Stimulated activated CD4-positive, alpha-beta T cell treated with anti-CD3 and anti-CD28 coated beads, Interleukin-4, amount 100 ng/mL, for 4 hours (primary cell): ENCODE data around the gene AP3S2.
"Not testable (repeated sequence)": the region's sequence is repeated elsewhere in the genome, so short reads cannot be mapped to it uniquely, and the experiment has no call there.

Source experiments
- DNase-seq, 2 experiments: peaks; one replicate each; pipeline ENCODE4 v3.0.0-alpha.2; 2020

Gene AP3S2

DNA sequence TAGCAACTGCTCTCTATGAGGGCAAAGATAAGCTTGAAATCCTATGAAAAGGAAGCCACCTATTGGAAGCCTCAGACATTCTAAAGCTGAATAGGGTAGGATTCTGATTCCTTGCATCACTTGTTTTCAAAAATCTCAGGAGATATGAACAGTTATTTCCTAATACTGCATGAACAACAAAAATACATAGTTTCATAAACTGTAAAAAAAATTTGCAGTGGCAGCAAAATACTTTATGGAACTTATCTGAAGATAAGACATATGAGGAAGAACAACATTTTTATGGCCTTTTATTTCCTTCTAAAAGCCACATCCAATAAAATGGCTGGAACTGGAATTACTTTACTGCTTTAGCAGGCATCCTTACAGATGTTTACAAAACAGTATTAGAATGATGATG, 29.9 kb downstream of the AP3S2 start:
- no peak for DNase-seq

DNA sequence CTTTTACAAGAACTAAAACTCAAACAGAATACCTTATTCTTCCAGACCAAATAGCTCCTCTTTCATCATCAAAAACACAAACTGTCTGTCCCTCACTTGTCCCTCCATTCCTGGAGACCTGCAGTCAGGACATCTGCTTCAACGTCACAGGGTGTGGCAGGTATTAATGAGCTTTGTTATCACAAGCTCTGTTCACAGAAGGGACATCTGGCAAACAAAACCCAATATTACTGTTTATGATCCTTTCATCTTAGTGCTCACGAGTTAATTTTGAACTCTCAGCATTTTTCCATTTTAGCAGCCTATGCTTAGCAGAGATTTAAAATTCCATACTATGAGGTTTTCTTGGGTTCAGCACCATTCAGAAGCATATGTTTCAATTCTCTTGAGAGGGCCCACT, 32.9 kb downstream of the AP3S2 start:
- no peak for DNase-seq

DNA sequence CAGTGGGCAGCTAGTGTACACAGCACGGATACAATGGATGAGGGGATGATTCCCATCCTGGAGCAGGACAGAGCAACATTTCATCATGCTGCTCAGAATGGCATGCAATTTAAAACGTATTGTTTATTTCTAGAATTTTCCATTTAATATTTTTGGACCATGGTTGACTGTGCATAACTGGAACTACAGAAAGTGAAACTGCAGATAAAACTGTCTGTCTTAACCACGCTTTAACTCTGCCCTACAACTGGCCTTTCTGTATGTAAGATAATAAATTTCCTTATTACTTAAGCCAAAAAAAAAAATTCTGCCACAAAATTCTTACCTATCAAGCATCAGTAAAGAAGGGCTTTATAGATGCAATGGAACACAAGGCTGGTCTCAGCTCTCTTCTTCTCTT, 33.4 kb downstream of the AP3S2 start:
- no peak for DNase-seq

DNA sequence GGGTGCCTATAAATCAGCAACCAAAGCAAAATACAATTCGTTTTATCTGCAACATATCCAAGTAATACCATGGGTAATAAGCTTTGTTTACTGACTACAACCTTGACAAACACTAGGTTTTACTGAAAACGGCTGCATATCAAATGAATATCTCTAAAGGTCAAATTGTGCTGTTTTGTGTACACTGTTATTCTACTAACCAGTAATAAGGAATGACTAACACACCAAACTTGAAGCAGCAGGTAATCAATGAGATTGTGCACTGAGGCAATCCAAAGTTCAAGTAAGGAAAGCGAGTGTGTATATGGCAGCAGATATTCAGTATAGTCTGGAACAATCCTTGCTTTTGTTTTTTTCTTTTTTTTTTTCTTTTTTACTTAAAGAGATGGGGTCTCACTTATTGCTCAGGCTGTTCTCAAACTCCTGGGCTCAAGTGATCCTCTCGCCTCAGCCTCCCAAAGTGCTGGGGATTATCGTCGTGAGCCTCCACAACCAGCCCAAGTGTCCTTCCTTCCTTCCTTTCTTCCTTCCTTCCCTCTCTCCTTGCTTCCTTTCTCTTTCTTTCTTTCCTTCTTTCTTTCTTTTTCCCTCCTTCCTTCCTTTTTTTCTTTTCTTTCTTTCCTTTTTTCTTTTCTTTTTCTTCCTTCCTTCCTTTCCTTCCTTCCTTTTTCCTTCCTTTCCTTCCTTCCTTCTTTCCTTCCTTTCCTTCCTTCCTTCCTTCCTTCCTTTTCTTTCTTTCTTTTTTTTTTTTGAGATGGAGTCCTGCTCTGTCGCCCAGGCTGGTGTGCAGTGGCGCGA, 34.9 kb downstream of the AP3S2 start:
- DNase-seq, result no peak

DNA sequence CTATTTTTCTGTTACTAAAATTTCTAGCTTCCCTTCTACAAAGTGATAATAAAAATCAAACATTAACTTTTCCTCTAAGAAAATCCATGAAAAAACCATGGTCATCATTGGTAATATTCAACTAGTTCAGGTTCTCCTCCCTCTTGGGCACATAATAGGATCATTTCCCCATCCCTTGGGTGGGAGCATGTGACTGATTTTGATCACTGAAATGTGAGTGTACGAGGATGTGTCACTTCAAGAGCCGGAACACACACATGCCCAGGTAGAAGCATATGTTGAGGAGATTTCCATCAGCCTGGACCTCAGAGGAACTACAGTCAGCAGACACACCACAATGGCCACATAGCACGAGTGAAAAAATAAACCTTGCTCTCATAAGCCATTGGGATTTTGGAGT, 36.1 kb downstream of the AP3S2 start:
- DNase-seq, result no peak

DNA sequence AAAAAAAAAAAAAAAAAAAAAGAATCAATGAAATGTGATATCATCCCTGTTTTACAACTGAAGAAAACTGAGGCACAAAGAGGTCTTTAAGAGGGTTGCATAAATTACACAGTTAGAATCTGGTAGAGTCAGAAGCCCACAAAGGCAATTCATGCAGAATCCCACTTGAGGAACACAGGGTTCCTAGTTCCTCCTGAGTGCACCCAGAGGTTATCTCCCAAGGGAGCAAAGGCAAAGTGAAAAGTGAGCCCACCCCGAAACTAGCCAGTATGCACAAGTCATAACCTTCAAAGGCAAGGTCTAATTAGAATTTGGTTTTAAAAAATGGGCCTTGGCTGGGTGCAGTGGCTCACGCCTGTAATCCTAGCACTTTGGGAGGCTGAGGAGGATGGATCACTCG, 37.8 kb downstream of the AP3S2 start:
- no peak for DNase-seq

DNA sequence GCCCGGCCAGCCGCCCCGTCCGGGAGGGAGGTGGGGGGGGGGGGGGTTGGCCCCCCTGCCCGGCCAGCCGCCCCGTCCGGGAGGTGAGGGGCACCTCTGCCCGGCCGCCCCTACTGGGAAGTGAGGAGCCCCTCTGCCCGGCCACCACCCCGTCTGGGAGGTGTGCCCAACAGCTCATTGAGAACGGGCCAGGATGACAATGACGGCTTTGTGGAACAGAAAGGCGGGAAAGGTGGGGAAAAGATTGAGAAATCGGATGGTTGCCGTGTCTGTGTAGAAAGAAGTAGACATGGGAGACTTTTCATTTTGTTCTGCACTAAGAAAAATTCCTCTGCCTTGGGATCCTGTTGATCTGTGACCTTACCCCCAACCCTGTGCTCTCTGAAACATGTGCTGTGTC, 38.9 kb downstream of the AP3S2 start:
- not testable (repeated sequence) for DNase-seq

DNA sequence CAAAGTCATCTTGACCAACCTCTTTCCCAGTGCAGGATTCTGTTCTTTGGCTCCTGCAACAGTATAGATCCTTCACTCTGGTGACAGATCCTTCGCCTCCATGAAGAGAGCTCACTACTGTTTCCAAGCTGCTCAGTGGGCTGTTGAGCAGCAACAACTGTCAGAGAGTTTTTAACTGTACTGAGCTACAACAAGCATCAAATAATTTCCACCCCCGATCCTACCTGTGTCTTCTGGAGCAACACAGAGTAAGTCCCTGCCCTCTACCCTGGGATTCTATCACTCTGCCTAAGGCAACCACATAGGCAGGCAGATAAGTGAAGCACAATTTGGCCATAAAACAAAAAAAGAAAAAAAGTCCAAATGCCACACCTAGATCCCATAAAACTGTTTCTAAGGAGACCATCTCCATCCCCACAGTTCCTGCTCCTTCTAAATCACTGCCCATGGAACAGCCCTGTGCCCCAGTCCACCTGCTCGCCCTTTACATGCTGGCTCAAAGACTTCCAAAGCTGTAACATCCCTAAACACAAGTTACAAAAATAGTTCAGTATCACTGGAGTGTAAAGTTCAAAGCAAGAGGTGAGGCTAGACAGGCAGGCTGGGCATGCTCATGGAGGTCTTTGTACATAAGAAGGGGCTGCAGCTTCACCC, 41.3 kb downstream of the AP3S2 start:
- no peak for DNase-seq

DNA sequence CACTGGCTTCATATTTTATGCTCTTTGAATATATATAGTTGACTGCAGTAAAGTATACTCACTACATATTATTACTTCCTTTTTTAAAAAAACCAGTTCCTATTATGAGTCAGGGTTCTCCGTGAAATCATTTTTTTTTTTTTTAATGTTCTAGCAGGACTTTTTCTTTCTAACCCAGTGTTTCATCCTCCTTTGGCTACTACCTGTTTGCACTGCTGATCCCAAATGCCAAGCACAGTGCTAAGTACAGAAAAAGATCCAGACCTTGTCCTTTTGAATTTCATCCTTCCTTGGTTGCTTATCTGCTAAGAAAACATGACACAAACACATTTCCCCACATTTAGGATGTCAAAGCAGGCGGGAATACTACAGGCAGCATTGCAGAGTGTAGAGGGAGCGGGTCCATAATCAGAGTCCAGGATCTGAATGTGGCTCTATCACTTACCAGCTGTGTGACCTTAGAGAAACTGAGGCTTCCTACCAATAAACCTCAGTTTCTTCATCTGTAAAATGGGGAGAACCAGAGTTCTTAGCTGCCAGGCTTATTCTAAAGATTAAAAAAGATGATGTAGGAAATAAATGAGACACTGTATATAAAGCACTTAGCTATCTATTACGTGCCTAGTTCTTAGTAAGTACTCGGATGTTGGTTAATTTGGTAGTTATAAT, 42.0 kb downstream of the AP3S2 start:
- no peak for DNase-seq

DNA sequence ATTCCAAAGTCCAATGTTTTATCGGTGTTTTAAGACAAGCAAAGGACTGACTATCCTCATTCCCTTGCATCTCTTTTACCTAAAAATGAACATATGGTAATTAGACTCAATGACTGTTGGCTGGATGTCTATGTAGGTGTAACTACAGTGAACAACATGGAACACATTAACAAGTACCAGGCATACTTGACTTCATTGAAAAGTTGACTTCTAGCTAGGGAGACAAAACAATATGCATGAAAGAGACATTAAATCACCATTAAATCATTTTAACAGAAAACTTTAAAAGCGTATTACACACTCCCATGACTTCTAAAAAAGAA, 44.9 kb downstream of the AP3S2 start:
- DNase-seq, result no peak

DNA sequence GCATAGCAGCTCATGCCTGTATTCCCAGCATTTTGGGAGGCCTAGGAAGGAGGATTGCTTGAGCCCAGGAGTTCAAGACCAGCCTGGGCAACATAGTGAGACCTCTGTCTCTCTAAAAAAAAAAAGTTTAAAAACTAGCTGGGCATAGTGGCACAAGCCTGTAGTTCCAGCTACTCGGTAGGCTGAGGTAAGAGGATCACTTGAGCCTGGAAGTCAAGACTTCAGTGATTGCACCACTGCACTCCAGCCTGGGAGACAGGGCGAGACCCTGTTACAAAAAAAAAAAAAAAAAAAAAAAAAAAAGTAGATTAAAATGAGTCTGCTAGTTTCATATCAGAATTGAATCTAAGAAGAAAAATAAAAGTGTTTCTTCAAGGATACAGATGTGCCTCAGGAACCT, 46.7 kb downstream of the AP3S2 start:
- no peak for DNase-seq

- DNase-seq, result no peak
These were observed 48.4 kb downstream of the AP3S2 start for GRCh38 chr15:89845305-89845893.

GRCh38 chr15:89841962-89842361, 51.8 kb downstream of the AP3S2 start:
- DNase-seq, result no peak

DNA sequence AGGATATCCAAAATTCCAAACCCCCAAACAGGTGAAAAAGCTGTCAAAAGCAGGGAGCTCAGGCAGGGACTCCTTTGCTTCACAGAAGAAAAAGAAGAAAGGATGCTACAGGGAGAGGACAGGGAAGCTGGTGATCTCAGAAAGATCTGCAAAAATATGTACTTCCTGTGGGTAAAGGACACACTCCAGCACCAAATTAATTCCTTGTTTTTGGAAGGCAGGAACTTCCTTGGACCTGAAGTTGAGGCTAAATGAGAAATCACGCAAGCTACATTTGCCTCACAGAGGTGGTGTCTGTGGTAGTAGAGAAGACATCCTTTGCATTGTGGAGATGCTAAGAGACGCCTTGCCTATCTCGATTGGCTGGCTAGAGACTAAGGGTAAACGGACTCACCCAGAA, 52.5 kb downstream of the AP3S2 start:
- DNase-seq, result no peak

GRCh38 chr15:89839167-89839810, 54.5 kb downstream of the AP3S2 start:
- no peak for DNase-seq

GRCh38 chr15:89837830-89838178, 56.0 kb downstream of the AP3S2 start:
- no peak for DNase-seq

DNA sequence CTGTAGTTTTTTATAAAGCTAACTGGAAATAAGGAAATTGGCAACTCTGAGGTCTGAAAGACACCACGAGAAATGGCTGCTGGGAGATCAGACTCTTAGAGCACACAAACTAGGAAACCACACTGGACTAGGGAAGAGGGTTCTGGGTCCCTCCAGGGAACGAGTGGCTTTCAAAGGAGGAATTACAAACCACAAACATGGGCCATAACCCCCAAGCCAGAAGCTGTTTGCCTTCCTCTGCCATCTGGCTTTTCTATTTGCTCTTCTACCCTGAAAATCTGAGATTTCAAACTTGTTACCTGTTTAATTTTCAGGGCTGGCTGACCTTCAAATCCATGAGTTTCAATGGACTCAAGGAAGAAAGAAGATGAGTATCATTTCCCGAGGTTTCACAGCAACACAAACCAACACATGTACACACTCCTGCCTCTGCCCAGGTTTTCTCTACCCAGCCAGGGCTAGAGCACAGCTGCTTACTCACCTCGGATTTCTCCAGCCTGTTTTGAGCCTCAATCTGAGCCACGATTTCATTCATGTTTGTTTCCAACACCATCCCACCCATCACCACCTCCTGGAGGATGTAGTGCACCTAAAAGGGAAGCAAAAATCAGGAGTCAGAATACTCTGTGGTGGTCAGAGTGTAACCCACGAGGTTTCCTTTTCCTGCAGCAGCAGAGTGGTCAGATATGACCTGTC, 56.5 kb downstream of the AP3S2 start:
- no peak for DNase-seq

- no peak for DNase-seq
These were observed 57.3 kb downstream of the AP3S2 start for GRCh38 chr15:89836267-89837133.

GRCh38 chr15:89835176-89835564, 58.6 kb downstream of the AP3S2 start:
- no peak for DNase-seq

DNA sequence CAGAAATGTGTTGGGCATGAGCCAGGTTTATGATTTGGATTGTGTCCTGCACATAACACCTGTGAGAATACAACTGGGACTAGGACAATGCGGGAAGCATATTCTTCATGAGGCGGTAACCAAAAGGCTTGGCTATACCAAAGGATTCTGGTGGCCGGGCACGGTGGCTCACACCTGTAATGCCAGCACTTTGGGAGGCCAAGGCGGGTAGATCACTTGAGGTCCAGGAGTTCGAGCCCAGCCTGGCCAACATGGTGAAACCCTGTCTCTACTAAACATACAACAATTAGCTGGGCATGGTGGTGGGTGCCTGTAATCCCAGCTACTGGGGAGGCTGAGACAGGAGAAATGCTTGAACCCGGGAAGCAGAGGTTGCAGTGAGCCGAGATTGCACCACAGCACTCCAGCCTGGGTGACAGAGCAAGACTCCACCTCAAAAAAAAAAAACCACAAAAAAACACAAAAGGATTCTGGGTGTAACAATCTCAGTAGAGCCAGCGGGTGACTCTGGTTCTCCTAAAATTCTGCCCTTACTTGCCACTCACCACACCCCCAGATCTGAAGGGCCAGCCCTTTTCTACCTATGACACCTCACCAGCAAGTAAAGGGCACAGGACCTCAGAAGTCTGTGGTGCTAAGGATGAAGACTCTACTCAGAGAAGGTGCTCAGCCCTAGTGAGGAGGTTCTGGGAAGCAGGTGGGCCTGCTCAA, 59.2 kb downstream of the AP3S2 start:
- DNase-seq, result not testable (repeated sequence)

- DNase-seq, result no peak
These were observed 59.8 kb downstream of the AP3S2 start for GRCh38 chr15:89833966-89834365.
